WTC11 (cell line): Measurements from ENCODE around the gene TRAPPC11.

ENCODE experiments used
- ATF6 ChIP-seq: sonication (generic); formaldehyde crosslinking; IDR thresholded peaks from 2 replicates; pipeline ENCODE4 v1.8.1; 2023; ENCODE audit warnings: mild to moderate bottlenecking, missing genetic modification reagents
- CBFB ChIP-seq: sonication (generic); formaldehyde crosslinking; IDR thresholded peaks from 2 replicates; pipeline ENCODE4 v1.8.1; 2022; ENCODE audit warnings: mild to moderate bottlenecking, low read depth, missing genetic modification reagents
- CTCF ChIP-seq: fragments of 200-600 bp; IDR thresholded peaks from 2 replicates; pipeline ENCODE4 v1.8.0; 2022; ENCODE audit warnings: antibody characterized with exemption
- HMGXB4 ChIP-seq: sonication (generic); formaldehyde crosslinking; IDR thresholded peaks from 2 replicates; pipeline ENCODE4 v1.8.1; 2023; ENCODE audit warnings: mild to moderate bottlenecking, moderate library complexity, missing genetic modification reagents
- JAZF1 ChIP-seq: fragments of 250-450 bp; sonication (Bioruptor Pico); IDR thresholded peaks from 2 replicates; pipeline ENCODE4 v1.9.0; 2021; ENCODE audit warnings: moderate library complexity, mild to moderate bottlenecking, inconsistent platforms
- SP1 ChIP-seq: sonication (generic); formaldehyde crosslinking; conservative IDR thresholded peaks from 2 replicates; pipeline ENCODE4 v1.8.1; 2022; ENCODE audit warnings: missing genetic modification reagents
- ZNF317 ChIP-seq: sonication (generic); formaldehyde crosslinking; IDR thresholded peaks from 2 replicates; pipeline ENCODE4 v1.8.1; 2023; ENCODE audit warnings: low read depth, mild to moderate bottlenecking, moderate library complexity, missing genetic modification reagents, borderline replicate concordance

DNA sequence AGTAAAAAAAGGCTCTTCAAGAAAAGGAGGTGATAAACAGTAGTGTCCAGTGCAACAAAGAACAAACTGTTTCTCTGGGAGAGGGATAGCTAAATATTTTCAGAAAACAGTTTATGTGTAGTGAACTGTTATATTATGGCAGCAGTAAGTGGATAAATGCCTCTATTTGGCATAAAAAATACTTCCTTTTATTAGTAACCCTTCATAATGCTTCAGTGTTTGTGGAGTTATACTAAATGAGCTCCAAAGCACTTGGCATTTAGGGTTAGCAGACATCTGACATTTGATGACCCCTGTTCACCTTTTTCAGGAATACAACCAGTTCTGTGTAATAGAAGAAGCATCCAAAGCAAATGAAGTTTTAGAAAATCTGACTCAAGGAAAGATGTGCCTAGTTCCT lies 31.9 kb downstream of the TRAPPC11 start:
- TF ChIP-seq HMGXB4 (CRISPR knock-in tag) (no peak), CBFB (CRISPR knock-in tag) (no peak), ZNF317 (no peak), ATF6 (no peak), CTCF (no peak), SP1 (CRISPR knock-in tag) (no peak), JAZF1 (CRISPR knock-in tag) (no peak)
